Testis (tissue), 2 donors: Measurements from ENCODE around the gene LDB1.

Experiments used
- POLR2A ChIP-seq: fragments of 450-650 bp; IDR thresholded peaks from one replicate; pipeline ENCODE4 v1.6.1; 2017; ENCODE audit warnings: antibody characterized with exemption, mild to moderate bottlenecking, moderate library complexity
- TF ChIP-seq, protein P1 (sequence below), 3 experiments: fragments of 450-650 bp in 2 of 3; fragments of 200-600 bp in 1 of 3; sonication (generic) in 1 of 3; IDR thresholded peaks; one replicate each; pipeline ENCODE4 v1.5.1; 2016 to 2019; ENCODE audit warnings: antibody characterized with exemption in 3 of 3, mild to moderate bottlenecking in 2 of 3, moderate library complexity in 1 of 3

DNA sequence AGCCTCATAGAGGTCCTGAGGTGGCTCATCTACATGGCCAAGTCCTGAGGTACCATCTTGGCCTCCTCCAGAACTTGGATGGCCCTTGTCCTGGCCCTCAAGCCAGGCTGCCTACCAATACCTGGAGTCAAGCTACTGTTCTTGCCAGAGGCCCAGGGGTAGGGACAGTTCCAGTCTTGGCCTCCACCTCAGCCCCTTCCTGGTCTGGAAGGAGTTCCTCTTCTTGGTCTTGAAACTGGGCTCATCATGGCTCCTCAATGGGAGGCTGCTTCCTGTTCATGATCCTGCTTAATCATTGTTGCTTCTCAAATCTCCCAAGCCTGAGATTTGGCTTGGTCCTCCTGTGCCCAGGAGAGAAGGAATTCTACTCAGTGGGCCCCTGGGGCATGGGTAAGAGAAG lies 51.1 kb downstream of the LDB1 start:
- TF ChIP-seq, protein P1, sequence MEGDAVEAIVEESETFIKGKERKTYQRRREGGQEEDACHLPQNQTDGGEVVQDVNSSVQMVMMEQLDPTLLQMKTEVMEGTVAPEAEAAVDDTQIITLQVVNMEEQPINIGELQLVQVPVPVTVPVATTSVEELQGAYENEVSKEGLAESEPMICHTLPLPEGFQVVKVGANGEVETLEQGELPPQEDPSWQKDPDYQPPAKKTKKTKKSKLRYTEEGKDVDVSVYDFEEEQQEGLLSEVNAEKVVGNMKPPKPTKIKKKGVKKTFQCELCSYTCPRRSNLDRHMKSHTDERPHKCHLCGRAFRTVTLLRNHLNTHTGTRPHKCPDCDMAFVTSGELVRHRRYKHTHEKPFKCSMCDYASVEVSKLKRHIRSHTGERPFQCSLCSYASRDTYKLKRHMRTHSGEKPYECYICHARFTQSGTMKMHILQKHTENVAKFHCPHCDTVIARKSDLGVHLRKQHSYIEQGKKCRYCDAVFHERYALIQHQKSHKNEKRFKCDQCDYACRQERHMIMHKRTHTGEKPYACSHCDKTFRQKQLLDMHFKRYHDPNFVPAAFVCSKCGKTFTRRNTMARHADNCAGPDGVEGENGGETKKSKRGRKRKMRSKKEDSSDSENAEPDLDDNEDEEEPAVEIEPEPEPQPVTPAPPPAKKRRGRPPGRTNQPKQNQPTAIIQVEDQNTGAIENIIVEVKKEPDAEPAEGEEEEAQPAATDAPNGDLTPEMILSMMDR (IDR thresholded peaks at IDR 0.05) = no peak
- no peak for TF ChIP-seq POLR2A
